WI38 (cell line): ENCODE measurements around the gene IMPDH1.

Source experiments
- H3K4me3 ChIP-seq: 2 replicates; pipeline ENCODE4 v1.5.1; 2011; ENCODE audit warnings: low read depth, mild to moderate bottlenecking, control low read depth, low read length
- TF ChIP-seq, protein P1 (sequence below): IDR thresholded peaks from 2 replicates; pipeline ENCODE4 v1.5.1; 2012; ENCODE audit warnings: low read depth, mild to moderate bottlenecking, control low read depth, low read length

Gene IMPDH1

DNA sequence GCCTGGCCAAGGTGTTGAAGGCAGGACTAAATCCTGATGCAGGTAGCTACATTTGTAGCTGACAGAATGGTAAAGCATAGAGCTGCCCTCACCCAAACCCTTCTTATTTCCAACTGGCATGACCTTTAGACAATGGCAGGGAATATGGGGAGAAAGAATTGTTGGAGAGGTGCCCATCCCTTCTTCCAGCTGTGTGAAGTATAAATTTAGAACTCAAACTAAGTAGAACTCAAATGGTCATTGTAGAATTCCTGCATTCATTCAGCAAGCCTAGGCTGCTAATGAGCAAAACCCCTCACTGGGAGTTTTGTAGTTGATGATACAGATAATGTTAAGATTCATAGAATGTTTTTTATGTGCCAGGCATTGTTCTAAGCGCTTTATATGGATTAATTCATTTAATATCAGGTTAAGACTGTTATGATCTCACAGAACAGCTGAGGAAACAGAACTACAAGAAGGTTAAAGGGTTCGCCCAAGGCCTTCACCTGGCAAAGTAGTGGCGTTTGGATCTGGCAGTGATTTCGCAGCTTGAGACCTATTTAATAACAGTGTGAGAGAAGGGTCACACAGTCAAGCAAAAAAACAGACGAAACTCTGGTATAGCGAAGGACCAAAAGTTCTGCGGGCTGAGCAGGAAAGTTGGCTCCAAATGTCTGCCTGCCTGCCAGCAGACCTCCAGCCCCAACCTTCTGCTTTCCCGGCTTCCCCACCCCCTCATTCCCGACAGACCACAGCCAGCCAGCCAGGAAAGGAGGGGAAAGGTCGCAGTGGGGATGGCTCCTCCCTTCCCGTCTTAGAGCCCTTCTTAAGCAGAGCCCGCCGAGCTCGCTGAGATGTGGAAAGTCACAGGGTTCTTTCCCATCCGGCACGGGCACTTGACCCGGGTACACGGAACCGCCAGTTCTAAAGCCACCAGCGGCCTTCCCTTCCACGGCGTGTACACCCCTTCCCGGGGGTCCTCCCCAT is 44.3 kb upstream of the IMPDH1 start:
- TF ChIP-seq, protein P1, sequence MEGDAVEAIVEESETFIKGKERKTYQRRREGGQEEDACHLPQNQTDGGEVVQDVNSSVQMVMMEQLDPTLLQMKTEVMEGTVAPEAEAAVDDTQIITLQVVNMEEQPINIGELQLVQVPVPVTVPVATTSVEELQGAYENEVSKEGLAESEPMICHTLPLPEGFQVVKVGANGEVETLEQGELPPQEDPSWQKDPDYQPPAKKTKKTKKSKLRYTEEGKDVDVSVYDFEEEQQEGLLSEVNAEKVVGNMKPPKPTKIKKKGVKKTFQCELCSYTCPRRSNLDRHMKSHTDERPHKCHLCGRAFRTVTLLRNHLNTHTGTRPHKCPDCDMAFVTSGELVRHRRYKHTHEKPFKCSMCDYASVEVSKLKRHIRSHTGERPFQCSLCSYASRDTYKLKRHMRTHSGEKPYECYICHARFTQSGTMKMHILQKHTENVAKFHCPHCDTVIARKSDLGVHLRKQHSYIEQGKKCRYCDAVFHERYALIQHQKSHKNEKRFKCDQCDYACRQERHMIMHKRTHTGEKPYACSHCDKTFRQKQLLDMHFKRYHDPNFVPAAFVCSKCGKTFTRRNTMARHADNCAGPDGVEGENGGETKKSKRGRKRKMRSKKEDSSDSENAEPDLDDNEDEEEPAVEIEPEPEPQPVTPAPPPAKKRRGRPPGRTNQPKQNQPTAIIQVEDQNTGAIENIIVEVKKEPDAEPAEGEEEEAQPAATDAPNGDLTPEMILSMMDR: no peak
- H3K4me3 ChIP-seq: no peak overlapping the region

DNA sequence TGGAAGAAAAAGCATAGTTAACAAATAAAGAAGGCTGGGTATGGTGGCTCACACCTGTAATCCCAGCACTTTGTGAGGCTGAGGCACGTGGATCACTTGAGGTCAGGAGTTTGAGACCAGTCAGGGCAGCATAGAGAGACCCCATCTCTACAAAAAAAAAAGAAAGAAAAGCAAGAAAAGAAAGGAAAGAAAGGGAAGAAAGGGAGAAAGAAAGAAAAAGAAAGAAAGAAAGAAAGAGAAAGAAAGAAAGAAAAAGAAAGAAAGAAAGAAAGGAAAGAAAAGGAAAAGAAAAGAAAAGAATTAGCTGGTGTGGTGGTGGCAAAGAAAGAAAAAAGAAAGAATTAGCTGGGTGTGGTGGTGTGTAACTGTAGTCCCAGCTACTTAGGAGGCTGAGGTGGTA is 42.8 kb upstream of the IMPDH1 start:
- TF ChIP-seq, protein P1: no peak
- H3K4me3 ChIP-seq: no peak overlapping the region

DNA sequence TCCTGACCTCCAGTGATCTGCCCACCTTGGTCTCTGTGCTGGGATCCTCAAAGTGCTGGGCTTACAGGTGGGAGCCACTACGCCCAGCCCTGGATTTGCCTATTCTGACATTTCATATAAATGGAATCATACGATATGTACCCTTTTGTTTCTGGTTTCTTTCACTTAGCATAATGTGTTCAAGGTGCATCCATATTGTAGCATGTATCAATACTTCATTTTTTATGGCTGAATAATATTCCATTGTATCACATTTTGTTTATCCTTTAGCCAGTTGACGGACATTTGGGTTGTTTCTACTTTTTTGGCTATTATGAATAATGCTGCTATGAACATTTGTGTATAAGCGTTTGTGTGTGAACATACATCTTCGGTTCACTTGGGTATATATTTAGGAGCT is 41.1 kb upstream of the IMPDH1 start:
- no peak overlapping the region for H3K4me3 ChIP-seq
- TF ChIP-seq, protein P1: no peak

DNA sequence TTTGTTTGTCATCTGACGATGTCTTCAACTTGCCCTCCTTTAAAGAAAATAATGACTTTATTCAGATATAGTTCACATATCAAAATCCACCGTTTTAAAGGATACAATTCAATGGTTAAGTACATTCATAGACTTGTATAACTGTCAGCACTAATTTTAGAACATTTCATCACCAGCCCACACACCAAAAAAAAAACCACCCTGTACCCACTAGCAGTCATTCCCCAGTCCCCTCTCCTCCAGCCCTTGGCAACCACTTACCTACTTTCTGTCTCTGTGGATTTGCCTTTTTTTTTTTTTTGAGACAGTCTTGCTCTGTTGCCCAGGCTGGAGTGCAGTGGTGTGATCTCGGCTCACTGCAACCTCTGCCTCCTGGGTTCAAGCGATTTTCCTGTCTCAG is 40.6 kb upstream of the IMPDH1 start:
- TF ChIP-seq, protein P1: no peak
- H3K4me3 ChIP-seq: no peak overlapping the region

DNA sequence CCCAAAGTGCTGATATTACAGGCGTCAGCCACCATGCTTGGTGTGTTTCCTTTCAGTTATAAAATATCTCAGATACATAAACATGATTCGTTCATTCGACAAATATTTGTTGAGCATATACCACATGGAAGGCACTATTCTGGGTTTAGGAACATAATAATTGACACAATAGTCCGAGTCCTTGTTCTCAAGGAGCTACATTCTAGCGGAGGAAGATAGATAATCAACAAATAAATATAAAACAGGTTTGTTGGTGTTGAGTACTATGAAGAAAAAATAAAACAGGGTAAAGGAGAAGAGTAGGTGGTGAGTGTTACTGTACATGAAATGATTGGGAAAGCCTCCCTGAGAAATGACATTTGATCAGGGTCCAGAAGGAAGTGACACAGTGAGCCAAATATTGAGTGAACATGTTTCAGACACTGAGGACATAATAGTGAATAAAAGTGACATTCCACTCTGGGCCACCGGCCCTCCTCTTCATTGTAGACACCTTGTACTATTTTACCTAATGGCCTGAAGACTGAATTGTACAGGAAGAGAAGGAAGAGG is 39.0 kb upstream of the IMPDH1 start:
- TF ChIP-seq, protein P1: no peak
- no peak overlapping the region for H3K4me3 ChIP-seq

DNA sequence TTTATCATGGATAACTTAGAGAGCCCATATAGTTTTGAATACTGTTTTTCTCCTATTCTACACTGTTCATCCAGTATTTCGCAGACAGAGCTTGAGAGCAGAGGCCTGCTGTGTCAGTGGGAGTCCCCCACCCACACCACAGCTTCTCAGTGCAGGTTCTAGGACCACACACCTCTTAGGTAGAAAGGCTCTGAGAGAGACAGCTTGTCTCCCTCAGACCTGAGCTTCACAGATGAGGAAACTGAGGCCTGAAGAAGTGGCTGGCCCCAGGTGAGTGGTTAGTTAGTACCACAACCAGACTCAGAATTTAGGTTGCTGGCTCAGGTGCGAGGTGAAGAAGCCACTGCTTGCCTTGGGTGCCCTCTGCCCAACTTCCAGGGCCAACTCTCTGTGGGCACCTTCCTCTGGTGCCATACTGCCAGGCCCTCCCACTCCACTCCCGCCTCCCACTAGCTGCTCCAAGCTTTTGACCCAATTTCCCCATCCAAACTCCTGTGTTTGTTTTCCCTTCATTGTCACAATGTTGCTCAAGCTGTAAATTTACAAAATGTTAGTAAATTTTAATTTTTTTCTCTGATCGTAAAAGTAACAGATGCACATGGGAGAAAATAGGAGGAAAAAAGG is 38.3 kb upstream of the IMPDH1 start:
- no peak overlapping the region for H3K4me3 ChIP-seq
- TF ChIP-seq, protein P1: no peak

DNA sequence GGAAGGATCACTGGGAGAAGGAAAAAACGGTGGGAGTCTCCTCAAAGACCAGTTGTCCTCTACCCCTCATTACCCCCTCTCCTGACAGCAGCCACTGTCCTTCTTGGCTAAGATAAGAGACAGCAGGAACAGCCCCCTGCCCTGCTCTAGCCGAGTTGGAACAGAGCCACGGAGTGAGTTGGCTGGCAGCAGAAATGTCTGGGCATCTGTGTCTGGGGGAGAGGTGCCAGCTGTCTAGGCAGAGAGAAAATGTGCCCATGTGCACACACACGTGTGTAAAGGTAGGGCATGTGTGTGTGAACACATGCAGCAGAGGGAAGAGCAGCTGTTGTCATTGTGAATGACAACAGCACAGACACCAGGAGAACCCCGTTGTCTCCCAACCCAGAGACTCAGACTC is 36.5 kb upstream of the IMPDH1 start:
- H3K4me3 ChIP-seq: no peak overlapping the region
- TF ChIP-seq, protein P1: no peak
